K562 (cell line): ENCODE measurements around the gene SYF2. TPM values are rescaled to one million over a fixed set of nuclear protein-coding genes. Genes with fewer than 3 reads are reported as not detected.

Source experiments
- ATAC-seq: fragments of 200-7000 bp; cut with Tn5 transposase; 3 replicates; pipeline ENCODE4 v1.9.1; 2020; ENCODE audit warnings: moderate library complexity
- BruUV-seq: library from RNA; stranded (reverse); fragments of 400-500 nt; replicated peaks from 2 replicates; lab custom pipeline; 2021; lab: Mats Ljungman, UMichigan
- CTCF ChIA-PET: fragments of 300-600 bp; formaldehyde crosslinking; extraction: SDS; loops from one replicate; lab custom pipeline; 2021; ENCODE audit warnings: low intra/inter-chr PET ratio; lab: Yijun Ruan, JAX
- POLR2A ChIA-PET: fragments of 300-600, 350-650 bp; sonication (Branson Sonifier 250); formaldehyde crosslinking; extraction: SDS; loops from one replicate; lab custom pipeline; 2021; ENCODE audit warnings: antibody characterized with exemption, inconsistent platforms; lab: Yijun Ruan, JAX
- DNase-seq, 4 experiments: peaks; one replicate each; pipeline versions ENCODE4 v3.0.0 to v3.0.0-alpha.2; 2011 to 2018; ENCODE audit warnings: low spot score in 3 of 4, mixed read lengths in 3 of 4; ENCODE audit errors: extremely low read depth in 1 of 4
- FAIRE-seq: peaks from 2 replicates; lab custom pipeline; 2011; peaks lifted over from hg19 to GRCh38; lab: Jason Lieb, UNC
- H2AFZ ChIP-seq: 2 replicates; pipeline ENCODE4 v1.6.0; 2011; ENCODE audit warnings: low read depth, low read length, control low read depth, inconsistent platforms
- H3K27ac ChIP-seq: fragments of 200-600 bp; 3 replicates; pipeline ENCODE4 v1.8.0; 2011; ENCODE audit warnings: low read depth, mild to moderate bottlenecking, control low read depth, inconsistent platforms, low read length, moderate library complexity, mixed read lengths; ENCODE audit errors: extremely low read depth
- H3K27me3 ChIP-seq, 2 experiments: fragments of 300-600 bp in 1 of 2; 2 replicates in 1 of 2; 3 replicates in 1 of 2; pipeline versions ENCODE4 v1.6.0 to v1.8.0; 2011; ENCODE audit warnings: inconsistent platforms in 2 of 2, low read length in 2 of 2, mild to moderate bottlenecking in 1 of 2, mixed read lengths in 1 of 2, moderate library complexity in 1 of 2; ENCODE audit not compliant: control insufficient read depth in 2 of 2, insufficient read depth in 2 of 2
- H3K36me3 ChIP-seq: fragments of 300-600 bp; 3 replicates; pipeline ENCODE4 v1.8.0; 2011; ENCODE audit warnings: mild to moderate bottlenecking, low read length, inconsistent platforms; ENCODE audit not compliant: control insufficient read depth, insufficient read depth
- H3K4me1 ChIP-seq, 2 experiments: fragments of 200-600 bp in 1 of 2; replicated peaks in 1 of 2; 2 replicates in 1 of 2; 3 replicates in 1 of 2; pipeline versions ENCODE4 v1.5.1 to v1.8.0; 2011; ENCODE audit warnings: inconsistent platforms in 2 of 2, low read length in 2 of 2, mild to moderate bottlenecking in 1 of 2, mixed read lengths in 1 of 2, moderate library complexity in 1 of 2; ENCODE audit not compliant: control insufficient read depth in 2 of 2, insufficient read depth in 2 of 2
- H3K4me2 ChIP-seq: 2 replicates; pipeline ENCODE4 v1.6.1; 2011; ENCODE audit warnings: low read length, control low read depth, inconsistent platforms, mixed read lengths; ENCODE audit not compliant: insufficient read depth
- H3K4me3 ChIP-seq: fragments of 200-600 bp; sonication (generic), shearing (Covaris generic); 2 replicates; pipeline ENCODE4 v1.5.1; 2016; ENCODE audit warnings: control low read depth, inconsistent platforms
- H3K79me2 ChIP-seq: fragments of 200-600 bp; 3 replicates; pipeline ENCODE4 v1.8.0; 2011; ENCODE audit warnings: low read length, inconsistent platforms; ENCODE audit not compliant: control insufficient read depth, insufficient read depth
- H3K9ac ChIP-seq, 2 experiments: 2 replicates each; pipeline versions ENCODE4 v1.6.0 to v1.6.1; 2011; ENCODE audit warnings: low read depth in 2 of 2, low read length in 2 of 2, control low read depth in 1 of 2, inconsistent platforms in 1 of 2, mild to moderate bottlenecking in 1 of 2, mixed read lengths in 1 of 2; ENCODE audit not compliant: insufficient read depth in 1 of 2
- H3K9me1 ChIP-seq: one replicate; pipeline ENCODE4 v1.6.0; 2011; ENCODE audit warnings: inconsistent platforms, mild to moderate bottlenecking, low read length, moderate library complexity; ENCODE audit not compliant: control insufficient read depth, insufficient read depth
- H3K9me3 ChIP-seq: replicated peaks from 2 replicates; pipeline ENCODE4 v1.5.1; 2011; ENCODE audit warnings: low read depth, low read length, inconsistent platforms; ENCODE audit not compliant: control insufficient read depth, insufficient read depth
- H4K20me1 ChIP-seq: replicated peaks from 2 replicates; pipeline ENCODE4 v1.6.1; 2011; ENCODE audit warnings: low read length, inconsistent platforms, mixed read lengths; ENCODE audit not compliant: control insufficient read depth, insufficient read depth
- CBX3 ChIP-seq, 2 experiments: IDR thresholded peaks; 1 replicate in 1 of 2; 2 replicates in 1 of 2; pipeline ENCODE4 v1.6.1; 2012; ENCODE audit warnings: inconsistent platforms in 2 of 2, low read length in 2 of 2, borderline replicate concordance in 1 of 2, control low read depth in 1 of 2
- HBP1 ChIP-seq: fragments of 450-650 bp; formaldehyde crosslinking; IDR thresholded peaks from 2 replicates; pipeline ENCODE4 v1.4.0; 2022; ENCODE audit warnings: missing genetic modification characterization
- SFPQ ChIP-seq: fragments of 200-400 bp; formaldehyde crosslinking; IDR thresholded peaks from 2 replicates; pipeline ENCODE4 v1.6.1; 2017; ENCODE audit warnings: mild to moderate bottlenecking, low read depth, low read length, moderate library complexity
- ZNF408 ChIP-seq: fragments of 250-450 bp; sonication (Bioruptor Pico); IDR thresholded peaks from 2 replicates; pipeline ENCODE4 v1.4.0; 2020; ENCODE audit warnings: low read depth, mild to moderate bottlenecking, moderate library complexity
- WGBS: fragments of 100-300 bp; shearing (Covaris generic); methylation state at CpG from one replicate; pipeline ENCODE4 v1.1.6; 2016; ENCODE audit warnings: low coverage, mixed read lengths; ENCODE audit not compliant: insufficient coverage; ENCODE audit errors: missing lambda C conversion rate; 5-methylcytosine and 5-hydroxymethylcytosine counted together
- in situ Hi-C: fragments of 300-500 bp; cut with MboI; formaldehyde crosslinking; loops from 4 replicates; pipeline ENCODE4 v1.15.0; 2018; ENCODE audit warnings: inconsistent platforms, mixed read lengths
- intact Hi-C: fragments of 100-400 bp; cut with micrococcal nuclease; formaldehyde crosslinking; loops from 2 replicates; pipeline ENCODE4 v1.14.2; 2022
- polyA plus RNA-seq, 8 experiments: library from polyadenylated mRNA; depleted of rRNA in 4 of 8; stranded (reverse) in 5 of 8; unstranded in 3 of 8; fragments of >200 nt; fragmentation: Nextera tagmentation in 2 of 8; fragmentation: Illumina TruSeq in 1 of 8; extraction: Ambion mirVana in 2 of 8; extraction: Trizol in 1 of 8; gene quantifications; 2 replicates each; pipeline versions ENCODE4 v1.2.1 to v1.2.3, GENCODE V29; 2011 to 2014; ENCODE audit warnings: inconsistent platforms in 1 of 8, missing spikeins in 1 of 8
- total RNA-seq, 7 experiments: library from RNA; depleted of rRNA in 6 of 7; stranded (reverse); fragments of >200 nt in 6 of 7; fragmentation: Illumina TruSeq in 2 of 7; extraction: Trizol in 2 of 7; gene quantifications; 2 replicates each; pipeline versions ENCODE4 v1.2.1 to v1.2.3, GENCODE V29; 2011 to 2021; ENCODE audit warnings: low replicate concordance in 1 of 7

SYF2 gene
- total and polyA plus RNA-seq, 9 of the 15 experiments (the other 6 are each of a cell fraction or from before 2014, with no cell fraction given): 20.9 to 69.0 (median 43.2) TPM

- Histone ChIP-seq H4K20me1 (no peaks in the 10 kb centered on the region), H3K9me1 (peaks cover 3% of the 10 kb centered on the region), H3K4me3 (no peak overlapping the region), H2AFZ (no peak overlapping the region), H3K9me3 (no peaks in the 10 kb centered on the region), H3K27ac (no peak overlapping the region), H3K36me3 (no peaks in the 10 kb centered on the region), H3K4me1 (peaks cover 7 to 10% of the 10 kb centered on the region in 2 experiments; a peak in 3 of 5 replicates), H3K9ac (no peak overlapping the region), H3K79me2 (no peaks in the 10 kb centered on the region), H3K4me2 (no peak overlapping the region), H3K27me3 (no peaks in the 10 kb centered on the region)
- intact Hi-C loops: no loop called here
- no peak for FAIRE-seq
- in situ Hi-C loops: loop anchor here (5.0 kb wide), 1 partner anchor 91 kb away; no protein-coding TSS in a partner anchor
- CTCF ChIA-PET: no interaction called here
- no peak for DNase-seq
- ATAC-seq: peak; percentile 25; the same call in 2 of the 3 replicates
- no TSS peak for BruUV-seq
- POLR2A ChIA-PET: interaction anchor here (0.7 to 3.9 kb wide), 5 partner anchors 9 to 27 kb away, joined by 3 to 16 read pairs (median 6); partner anchors contain the start of genes RSRP1 and SYF2
- 70% methylated on average over 18 of the region's 18 CpGs for WGBS
- no peak for TF ChIP-seq ZNF408 (CRISPR knock-in tag)
These were observed 23.6 kb upstream of the SYF2 start for GRCh38 chr1:25255706-25256577.

DNA sequence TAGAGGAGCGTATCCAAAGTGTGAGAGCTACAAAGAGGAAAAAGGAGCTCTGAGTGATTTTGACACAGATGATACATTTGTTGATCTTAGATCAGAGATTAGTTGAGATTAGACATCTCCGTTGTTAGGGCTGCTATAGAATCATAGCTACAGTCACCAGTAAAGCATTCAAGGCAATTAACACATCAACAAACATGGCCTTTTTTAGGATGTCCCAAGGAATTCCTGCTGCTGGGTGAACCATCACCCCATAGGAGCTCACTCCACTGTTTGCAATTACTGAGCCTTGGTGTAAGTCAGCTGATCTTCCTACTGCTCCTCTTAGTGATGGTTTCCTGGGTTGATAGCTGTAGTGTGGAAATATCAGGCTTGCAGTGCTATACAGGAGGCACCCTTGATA lies 21.6 kb upstream of the SYF2 start:
- H3K4me1 ChIP-seq: peaks cover 7 to 10% of the 10 kb centered on the region in 2 experiments; a peak in 3 of 5 replicates
- 48% methylated on average over 2 of the region's 2 CpGs for WGBS
- H3K9me3 ChIP-seq: no peaks in the 10 kb centered on the region
- no peak overlapping the region for H3K4me2 ChIP-seq
- H2AFZ ChIP-seq: no peak overlapping the region
- no peak overlapping the region for H3K9ac ChIP-seq
- no peak overlapping the region for H3K4me3 ChIP-seq
- H3K79me2 ChIP-seq: no peaks in the 10 kb centered on the region
- peaks cover 3% of the 10 kb centered on the region for H3K9me1 ChIP-seq
- no peak for DNase-seq
- no peaks in the 10 kb centered on the region for H3K36me3 ChIP-seq
- no peaks in the 10 kb centered on the region for H3K27me3 ChIP-seq
- no peak overlapping the region for H3K27ac ChIP-seq
- intact Hi-C loops (no loop called here), in situ Hi-C loops (no loop called here)
- no peaks in the 10 kb centered on the region for H4K20me1 ChIP-seq
- ChIA-PET CTCF (no interaction called here), POLR2A (interaction anchor here (1.0 to 2.0 kb wide), 4 partner anchors 9 to 27 kb away, joined by 3 to 16 read pairs (median 6); no protein-coding TSS in a partner anchor)
- TF ChIP-seq SFPQ: no peak
- peak in 1 of 2 experiments; percentile 69; a peak in 1 of 3 replicates for TF ChIP-seq CBX3 (IDR thresholded peaks at IDR 0.05; ENCODE audit: borderline replicate concordance in 1 of 2, low read length in 2 of 2)
- TF ChIP-seq HBP1: no peak
- peak; percentile 50; the same call in 1 of the 3 replicates for ATAC-seq
- no peak for FAIRE-seq
- BruUV-seq: no TSS peak
